Measurements from ENCODE around the gene C1QTNF3.
"Not testable (repeated sequence)": the region's sequence is repeated elsewhere in the genome, so short reads cannot be mapped to it uniquely, and the experiment has no call there.

C1QTNF3 gene

GRCh38 chr5:34017254-34017653, 25.8 kb downstream of the C1QTNF3 start:
- FAIRE-seq = no peak

GRCh38 chr5:34016750-34017149, 26.3 kb downstream of the C1QTNF3 start:
- FAIRE-seq = no peak

DNA sequence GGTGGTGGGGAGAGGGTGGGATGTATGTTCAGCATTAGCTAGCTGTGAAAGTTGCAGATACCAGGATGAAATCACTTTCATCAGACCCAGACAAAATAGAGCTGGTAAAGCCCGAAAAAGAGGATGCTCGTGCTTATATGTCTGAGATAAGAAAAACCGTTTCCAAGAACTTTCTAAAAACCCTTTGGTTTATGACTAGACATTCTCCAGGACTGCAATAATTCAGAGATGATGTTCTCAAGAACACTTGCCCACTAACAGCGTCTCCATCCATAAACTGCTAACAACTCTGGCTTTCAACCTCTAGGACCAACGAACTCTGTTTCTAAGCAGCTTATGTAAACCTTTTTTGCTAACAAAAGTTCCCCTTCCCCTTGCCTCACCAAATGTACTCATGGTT, 26.8 kb downstream of the C1QTNF3 start:
- FAIRE-seq = no peak

GRCh38 chr5:34015120-34015822, 27.7 kb downstream of the C1QTNF3 start:
- FAIRE-seq = no peak

DNA sequence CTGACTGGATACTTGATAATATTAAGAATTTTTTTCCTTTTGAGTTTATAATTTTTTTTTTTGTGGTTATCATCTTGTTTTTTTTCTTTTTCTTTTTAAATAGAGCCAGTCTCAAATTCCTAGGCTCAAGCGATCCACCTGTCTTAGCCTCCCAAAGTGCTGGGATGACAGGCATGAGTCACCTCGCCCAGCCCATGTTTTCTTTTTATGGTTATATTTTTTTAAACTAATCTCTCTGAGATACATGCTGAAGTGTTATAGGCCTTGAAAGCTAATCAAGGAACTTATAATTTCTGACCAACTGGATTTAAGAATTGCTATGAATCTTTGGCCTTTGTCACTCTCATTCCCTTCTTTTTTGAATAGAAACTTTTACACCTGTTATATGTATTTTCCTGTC, 28.4 kb downstream of the C1QTNF3 start:
- FAIRE-seq = no peak

GRCh38 chr5:34013547-34013946, 29.5 kb downstream of the C1QTNF3 start:
- no peak for FAIRE-seq

DNA sequence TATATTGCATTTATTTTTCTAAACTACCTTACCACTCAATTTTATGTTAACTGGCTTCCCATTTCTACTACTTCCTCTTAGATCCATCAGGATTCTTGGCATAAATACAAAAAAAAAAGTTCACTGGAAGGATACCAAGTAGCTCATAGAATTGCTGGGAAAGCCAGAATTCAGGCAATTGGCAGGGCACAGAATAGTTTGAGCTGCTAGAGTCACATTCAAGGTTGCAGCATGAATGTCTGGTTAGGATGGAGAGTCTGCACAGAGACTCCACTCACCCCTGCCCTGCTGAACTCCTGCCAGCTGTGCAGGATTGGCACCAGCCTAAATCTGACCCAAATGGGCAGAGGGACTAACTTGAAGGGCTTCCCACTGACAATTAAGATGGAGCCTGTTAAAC, 30.2 kb downstream of the C1QTNF3 start:
- FAIRE-seq = no peak

GRCh38 chr5:34011536-34011935, 31.5 kb downstream of the C1QTNF3 start:
- FAIRE-seq = no peak

DNA sequence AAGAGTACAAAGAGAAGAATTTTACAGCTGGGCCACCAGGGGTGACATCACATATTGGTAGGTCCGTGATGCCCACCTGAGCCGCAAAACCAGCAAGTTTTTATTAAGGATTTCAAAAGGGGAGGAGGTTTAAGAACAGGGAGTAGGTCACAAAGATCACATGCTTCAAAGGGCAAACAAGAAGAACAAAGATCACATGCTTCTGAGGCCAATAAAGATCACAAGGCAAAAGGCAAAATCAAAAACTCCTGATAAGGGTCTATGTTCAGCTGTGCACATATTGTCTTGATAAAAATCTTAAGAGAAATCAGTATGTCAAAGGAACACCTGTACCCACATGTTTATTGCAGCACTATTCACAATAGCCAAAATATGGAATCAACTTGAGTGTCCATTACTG, 32.9 kb downstream of the C1QTNF3 start:
- FAIRE-seq = not testable (repeated sequence)

DNA sequence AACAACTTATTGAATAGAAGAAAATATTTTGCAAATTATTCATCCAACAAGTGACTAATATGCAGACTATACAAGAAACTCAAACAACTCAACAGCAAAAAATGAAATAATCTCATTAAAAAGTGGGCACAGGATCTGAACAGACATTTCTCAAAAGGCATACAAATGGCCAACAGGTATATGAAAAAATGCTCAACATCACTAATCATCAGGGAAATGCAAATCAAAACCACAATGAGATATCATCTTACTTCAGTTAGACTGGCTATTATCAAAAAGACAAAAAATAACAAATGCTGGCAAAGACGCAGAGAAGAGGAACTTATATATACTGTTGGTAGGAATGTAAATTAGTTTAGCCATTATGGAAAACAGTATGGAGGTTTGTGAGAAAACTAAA, 33.4 kb downstream of the C1QTNF3 start:
- FAIRE-seq = no peak

DNA sequence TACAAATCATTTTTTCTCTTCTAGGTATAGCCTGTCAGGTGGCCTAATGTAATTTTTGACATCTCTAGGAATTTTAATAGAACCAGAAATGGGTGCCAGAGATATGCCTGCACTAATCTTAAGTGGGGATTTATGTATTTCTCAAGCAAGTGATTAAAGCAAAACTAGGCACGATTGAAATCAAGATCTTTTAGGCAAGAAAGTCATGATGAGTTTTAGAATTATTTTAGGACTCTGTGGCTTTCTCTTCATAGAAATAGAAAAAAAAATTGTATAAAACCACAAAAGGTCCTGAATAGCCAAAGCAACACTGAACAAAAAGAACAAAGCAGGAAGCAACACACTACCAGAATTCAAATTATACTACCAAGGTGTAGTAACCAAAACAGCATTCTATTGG, 34.2 kb downstream of the C1QTNF3 start:
- FAIRE-seq = no peak

GRCh38 chr5:34007621-34008600, 35.1 kb downstream of the C1QTNF3 start, which contains the start of gene AMACR:
TSS of gene AMACR (minus strand) at chr5:34008050. CDS start at chr5:34008019, 31 bp downstream.
- no peak for FAIRE-seq

DNA sequence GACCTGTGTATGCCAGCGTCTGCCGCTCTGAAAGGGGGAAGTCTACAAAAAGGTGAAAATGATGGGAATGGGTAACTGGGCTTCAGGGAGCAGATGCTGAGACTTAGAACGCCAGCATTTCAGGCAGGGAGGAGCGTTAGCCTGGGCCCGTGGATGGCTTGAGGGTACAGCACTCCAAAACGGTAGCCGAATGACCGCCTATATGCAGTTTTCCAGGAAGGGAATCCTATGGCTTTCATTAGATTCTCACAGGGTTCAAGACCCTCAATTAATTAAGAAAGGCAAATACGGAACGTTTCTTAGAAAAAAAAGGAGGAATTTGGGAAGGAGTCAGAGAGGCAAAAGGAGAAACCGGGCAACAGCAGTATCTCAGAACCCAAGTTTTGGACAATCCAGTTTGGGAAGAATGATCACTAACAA, 35.8 kb downstream of the C1QTNF3 start:
- FAIRE-seq = no peak

- no peak for FAIRE-seq
Observed at GRCh38 chr5:34005681-34006080, 37.3 kb downstream of the C1QTNF3 start.

- no peak for FAIRE-seq
Observed at GRCh38 chr5:34005211-34005610, 37.8 kb downstream of the C1QTNF3 start.

DNA sequence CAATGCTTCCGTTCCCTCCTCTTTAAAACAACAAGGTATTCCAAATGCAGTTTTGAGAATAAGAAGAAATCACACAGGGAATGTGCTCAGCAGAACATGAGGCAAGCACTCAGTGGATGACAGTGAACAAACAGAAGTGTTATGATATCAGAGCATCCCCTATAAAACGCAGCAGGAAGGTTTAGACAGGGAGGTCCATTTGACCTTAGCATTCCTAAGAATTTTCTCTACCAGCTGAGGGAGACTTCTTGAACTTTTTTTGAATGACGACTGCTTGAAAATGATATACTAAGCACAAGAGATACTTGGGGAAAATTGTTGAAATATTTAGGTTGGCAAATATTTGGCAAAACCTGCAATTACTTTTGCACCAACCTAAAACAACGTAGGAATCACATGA, 39.1 kb downstream of the C1QTNF3 start:
- no peak for FAIRE-seq

DNA sequence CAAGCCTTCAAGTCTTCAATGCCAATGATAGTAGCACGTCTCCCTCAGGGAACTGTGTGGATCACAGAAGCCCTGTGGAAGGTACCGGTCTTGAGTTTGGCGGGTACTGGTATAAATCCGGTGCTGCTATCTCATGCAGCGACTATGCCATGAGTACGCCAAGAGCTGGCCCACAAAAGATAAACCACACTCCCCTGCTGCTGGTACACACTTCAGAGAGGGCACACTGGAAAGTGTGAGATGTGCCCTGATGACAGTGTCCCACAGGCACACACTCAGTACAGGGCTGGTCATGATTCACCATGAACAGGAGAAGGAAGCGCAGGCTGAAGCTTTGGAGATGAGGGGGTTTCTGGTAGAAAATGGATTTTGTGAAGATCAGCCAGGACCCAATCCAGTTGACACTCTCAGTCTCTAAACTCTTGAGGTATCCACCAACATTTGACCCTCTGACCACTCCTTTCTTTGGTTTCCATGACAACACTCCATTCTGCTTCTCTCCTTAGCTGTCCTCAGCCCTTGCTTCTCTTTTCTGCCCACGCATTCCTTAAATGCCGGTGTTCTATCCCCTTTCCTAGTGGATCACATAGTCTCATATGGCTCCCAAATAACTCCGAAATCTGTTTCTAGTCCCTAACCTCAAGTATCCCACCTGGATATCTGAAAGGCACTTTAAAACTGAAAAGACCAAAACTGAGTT, 40.2 kb downstream of the C1QTNF3 start:
- FAIRE-seq = no peak

DNA sequence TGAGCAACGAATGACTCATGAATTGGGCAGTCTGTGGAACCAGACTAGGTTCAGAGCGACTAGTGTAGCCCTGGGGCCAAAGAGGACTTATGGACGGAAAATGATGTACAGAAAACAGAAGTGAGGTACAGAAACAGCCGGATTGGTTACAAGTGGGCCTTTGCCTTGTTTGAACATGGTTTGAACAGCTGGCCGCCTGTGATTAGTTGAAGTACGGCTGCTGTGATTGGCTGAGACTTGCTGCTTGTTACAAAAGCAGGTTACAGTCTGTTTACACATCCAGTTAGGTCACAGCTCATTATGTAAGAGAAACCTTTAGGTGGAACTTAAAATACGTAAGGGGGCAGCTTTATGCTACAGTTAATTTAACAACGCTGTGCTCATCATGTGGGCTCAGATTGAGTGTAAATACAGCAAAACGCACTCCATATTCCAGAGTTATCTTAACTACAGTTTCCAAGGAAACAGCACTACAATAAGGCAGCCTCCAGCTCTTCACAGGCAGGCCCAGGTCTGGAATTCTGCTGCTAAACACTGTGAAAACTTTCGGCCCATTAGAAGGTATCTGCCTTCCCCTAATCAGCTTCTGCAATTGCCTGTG, 41.7 kb downstream of the C1QTNF3 start:
- FAIRE-seq = no peak

- FAIRE-seq = no peak
Observed at GRCh38 chr5:33999978-34000377, 43.0 kb downstream of the C1QTNF3 start.

GRCh38 chr5:33997331-33997983, 45.6 kb downstream of the C1QTNF3 start:
- FAIRE-seq = no peak

- no peak for FAIRE-seq
Observed at GRCh38 chr5:33995865-33996264, 47.1 kb downstream of the C1QTNF3 start.

- no peak for FAIRE-seq
Observed at GRCh38 chr5:33994845-33995244, 48.2 kb downstream of the C1QTNF3 start.
